ENCODE results near the gene MYDGF.

DNA sequence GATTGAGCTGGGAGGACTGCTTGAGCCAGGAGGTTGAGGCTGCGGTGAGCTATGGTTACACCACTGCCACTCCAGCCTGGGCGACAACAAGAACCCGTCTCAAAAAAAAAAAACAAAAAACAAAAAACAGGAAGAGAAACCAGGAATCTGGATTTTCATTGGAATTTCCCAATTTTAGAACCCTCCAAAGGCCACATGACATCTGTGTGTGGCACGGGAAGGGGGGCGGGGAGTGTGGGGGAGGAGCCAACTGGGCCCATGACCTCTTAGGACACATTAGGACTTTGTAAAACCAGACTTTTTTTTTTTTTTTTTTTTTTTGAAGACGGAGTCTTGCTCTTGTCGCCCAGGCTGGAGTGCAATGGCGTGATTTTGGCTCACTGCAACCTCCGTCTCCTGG is 21.2 kb upstream of the MYDGF start:
- TF ChIP-seq PTBP1 (IDR thresholded peaks at IDR 0.05; ENCODE audit: low read depth, low read length, poor library complexity, severe bottlenecking) (no peak), PATZ1 (CRISPR knock-in tag; IDR thresholded peaks at IDR 0.05) (no peak), BRCA1 (CRISPR knock-in tag; IDR thresholded peaks at IDR 0.05) (no peak), SMAD3 (CRISPR knock-in tag; IDR thresholded peaks at IDR 0.05) (no peak), SRF (IDR thresholded peaks at IDR 0.05; ENCODE audit: low read depth, low read length) (no peak)
- TF ChIP-seq, protein P1, sequence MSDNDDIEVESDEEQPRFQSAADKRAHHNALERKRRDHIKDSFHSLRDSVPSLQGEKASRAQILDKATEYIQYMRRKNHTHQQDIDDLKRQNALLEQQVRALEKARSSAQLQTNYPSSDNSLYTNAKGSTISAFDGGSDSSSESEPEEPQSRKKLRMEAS (IDR thresholded peaks at IDR 0.05): no peak

Measured in HepG2 (cell line).